Measurements from ENCODE around the gene LRRC3C. TPM values are rescaled to one million over a fixed set of nuclear protein-coding genes. Genes with fewer than 3 reads are reported as not detected.

The LRRC3C gene
- total RNA-seq, 2 experiments from 2014 or later = not detected

GRCh38 chr17:39916918-39917317 lies 10.6 kb upstream of the LRRC3C start:
- peak overlapping the region; percentile 49 for H3K27ac Mint-ChIP-seq
- no peaks in the 10 kb centered on the region for H3K27me3 Mint-ChIP-seq
- ATAC-seq (ENCODE audit: low read depth) = no peak
- no peak overlapping the region for H3K4me3 Mint-ChIP-seq
- H3K4me1 Mint-ChIP-seq = peaks cover 48% of the 10 kb centered on the region
- no peaks in the 10 kb centered on the region for H3K9me3 Mint-ChIP-seq
- peaks cover 61% of the 10 kb centered on the region for H3K36me3 Mint-ChIP-seq
- DNase-seq = no peak
- POLR2A ChIA-PET = no interaction called here

DNA sequence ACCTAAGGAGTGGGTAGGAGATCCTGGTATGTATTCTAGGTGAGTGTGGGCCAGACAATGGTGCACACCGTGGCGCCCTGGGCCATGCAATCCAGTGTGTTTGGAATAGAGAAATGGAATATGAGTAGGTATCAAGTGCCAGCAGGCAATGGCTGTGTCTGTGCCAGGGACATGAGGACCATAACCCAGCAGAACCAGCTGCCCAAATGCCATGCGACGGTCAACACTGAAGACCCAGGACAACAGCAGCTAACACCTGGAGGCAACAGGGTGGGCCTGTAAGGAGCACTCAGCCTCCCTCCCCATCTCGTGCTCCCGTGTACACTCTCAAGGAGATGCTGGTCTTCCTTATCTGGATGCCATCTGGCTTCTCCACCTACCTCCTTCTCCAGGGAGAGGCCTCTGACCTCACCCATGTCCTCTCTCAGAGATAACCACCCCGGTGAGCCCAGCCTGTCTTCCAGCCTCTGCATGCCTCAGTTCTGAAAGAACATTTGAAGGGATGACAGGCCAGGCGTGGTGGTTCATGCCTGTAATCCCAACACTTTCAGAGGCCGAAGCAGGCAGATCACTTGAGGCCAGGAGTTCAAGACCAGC lies 8.3 kb upstream of the LRRC3C start:
- POLR2A ChIA-PET = interaction anchor here (1.1 kb wide), 1 partner anchor 8 kb away, joined by 6 read pairs; the partner anchor contains the start of genes LRRC3C and ORMDL3
- H3K27me3 Mint-ChIP-seq = no peaks in the 10 kb centered on the region
- DNase-seq = no peak
- no peak for ATAC-seq (ENCODE audit: low read depth)
- peaks cover 59% of the 10 kb centered on the region for H3K4me1 Mint-ChIP-seq
- H3K4me3 Mint-ChIP-seq = peak overlapping the region; percentile 74
- H3K36me3 Mint-ChIP-seq = peaks cover 62% of the 10 kb centered on the region
- H3K27ac Mint-ChIP-seq = peak overlapping the region; percentile 77
- H3K9me3 Mint-ChIP-seq = no peaks in the 10 kb centered on the region

DNA sequence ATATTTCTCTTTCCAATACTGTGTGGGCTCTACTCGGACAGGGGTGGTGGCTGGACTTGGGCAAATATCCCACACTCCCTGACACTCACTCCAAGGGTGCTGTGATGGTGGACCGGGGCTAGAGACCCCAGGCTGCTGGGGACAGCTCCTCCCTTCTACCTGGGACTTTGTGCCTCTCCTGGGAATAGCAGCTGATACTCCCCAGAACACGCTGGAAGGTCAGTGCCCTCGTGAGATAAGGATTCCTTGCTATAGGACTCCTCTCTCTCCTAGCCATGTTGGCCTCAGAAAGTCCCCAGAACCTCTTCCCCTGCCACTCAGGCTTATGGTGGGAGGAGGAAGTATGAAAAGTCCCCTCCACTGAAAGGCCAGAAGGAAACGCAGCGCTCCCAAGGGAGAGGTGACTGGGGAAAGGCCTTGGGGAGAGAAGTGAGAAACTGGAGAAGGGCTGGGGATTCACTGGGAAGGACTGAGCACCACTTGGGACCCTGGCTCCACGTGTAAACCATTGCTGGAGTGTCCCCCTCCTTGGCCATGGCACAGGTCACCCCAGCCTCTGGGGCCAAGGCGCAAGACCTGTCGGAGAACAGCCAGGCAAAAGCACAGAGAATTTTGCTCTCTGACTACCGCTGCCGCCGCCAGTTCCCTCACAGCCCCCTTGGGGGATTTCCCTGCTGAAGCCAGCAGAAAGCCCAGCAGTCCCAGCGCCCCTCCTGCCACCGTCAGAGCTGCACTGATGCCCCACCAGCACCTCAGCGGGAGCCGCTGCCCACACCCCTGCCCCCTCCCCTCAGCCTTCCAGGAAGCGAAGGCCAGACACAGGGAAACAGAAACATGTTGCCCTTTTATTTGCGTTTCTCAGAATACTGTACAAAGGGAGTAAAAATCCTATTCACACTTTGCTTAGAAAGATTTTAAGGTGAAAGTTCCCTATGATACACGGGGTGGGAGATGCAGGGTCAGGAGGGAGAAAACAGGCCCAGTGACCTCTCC lies 7.0 kb upstream of the LRRC3C start:
- H3K27ac Mint-ChIP-seq = peak overlapping the region; percentile 94
- DNase-seq (peak; percentile 63), ATAC-seq (ENCODE audit: low read depth) (peak; percentile 57)
- POLR2A ChIA-PET = interaction anchor here (0.5 to 0.7 kb wide), 2 partner anchors 39 to 60 kb away, joined by 3 read pairs; no protein-coding TSS in a partner anchor
- no peaks in the 10 kb centered on the region for H3K27me3 Mint-ChIP-seq
- peak overlapping the region; percentile 76 for H3K4me3 Mint-ChIP-seq
- H3K36me3 Mint-ChIP-seq = peaks cover 66% of the 10 kb centered on the region
- no peaks in the 10 kb centered on the region for H3K9me3 Mint-ChIP-seq
- peaks cover 72% of the 10 kb centered on the region for H3K4me1 Mint-ChIP-seq

GRCh38 chr17:39921323-39921722 lies 6.2 kb upstream of the LRRC3C start:
- peaks cover 62% of the 10 kb centered on the region for H3K36me3 Mint-ChIP-seq
- POLR2A ChIA-PET = interaction anchor here (0.6 to 1.8 kb wide), 3 partner anchors 19 to 48 kb away, joined by 3 to 7 read pairs (median 4); no protein-coding TSS in a partner anchor
- DNase-seq (peak; percentile 63), ATAC-seq (ENCODE audit: low read depth) (peak; percentile 31)
- no peaks in the 10 kb centered on the region for H3K27me3 Mint-ChIP-seq
- no peaks in the 10 kb centered on the region for H3K9me3 Mint-ChIP-seq
- H3K4me1 Mint-ChIP-seq = peaks cover 72% of the 10 kb centered on the region
- H3K4me3 Mint-ChIP-seq = peak overlapping the region; percentile 76
- H3K27ac Mint-ChIP-seq = peak overlapping the region; percentile 94

- Mint-ChIP-seq H3K27me3 (no peaks in the 10 kb centered on the region), H3K9me3 (no peaks in the 10 kb centered on the region), H3K4me3 (peak overlapping the region; percentile 76), H3K36me3 (peaks cover 56% of the 10 kb centered on the region), H3K27ac (peak overlapping the region; percentile 94), H3K4me1 (peaks cover 69% of the 10 kb centered on the region)
- no peak for ATAC-seq (ENCODE audit: low read depth)
- no peak for DNase-seq
- POLR2A ChIA-PET = interaction anchor here (0.6 to 1.8 kb wide), 5 partner anchors 18 to 120 kb away, joined by 3 to 7 read pairs (median 3); no protein-coding TSS in a partner anchor
Observed at GRCh38 chr17:39922006-39922405, 5.5 kb upstream of the LRRC3C start.

DNA sequence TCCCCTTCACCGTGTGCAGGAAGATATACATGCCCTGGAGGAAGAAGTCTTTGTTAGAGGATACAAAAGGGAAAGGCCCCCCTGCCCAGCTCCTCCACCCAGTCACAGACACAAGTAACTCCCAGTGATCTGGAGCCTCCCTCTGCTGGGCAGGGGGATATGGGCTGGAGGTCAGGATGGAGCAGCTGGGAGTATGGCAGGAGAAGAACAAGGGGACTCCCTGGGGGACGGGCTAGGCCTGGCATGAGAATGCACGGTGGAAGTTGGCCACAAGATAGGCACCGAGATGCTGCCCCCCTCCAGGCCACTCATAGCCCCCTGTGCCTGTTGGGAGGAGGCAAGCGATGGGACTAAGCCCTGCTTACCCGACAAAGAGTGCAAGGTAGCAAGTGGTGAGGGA lies 4.3 kb upstream of the LRRC3C start:
- DNase-seq = no peak
- H3K27me3 Mint-ChIP-seq = no peaks in the 10 kb centered on the region
- ATAC-seq (ENCODE audit: low read depth) = no peak
- H3K4me3 Mint-ChIP-seq = peak overlapping the region; percentile 45
- H3K4me1 Mint-ChIP-seq = peaks cover 65% of the 10 kb centered on the region
- H3K9me3 Mint-ChIP-seq = no peaks in the 10 kb centered on the region
- peak overlapping the region; percentile 94 for H3K27ac Mint-ChIP-seq
- POLR2A ChIA-PET = interaction anchor here (0.7 to 1.8 kb wide), 2 partner anchors 14 to 17 kb away, joined by 3 to 4 read pairs; no protein-coding TSS in a partner anchor
- peaks cover 47% of the 10 kb centered on the region for H3K36me3 Mint-ChIP-seq

- H3K4me3 Mint-ChIP-seq = peak overlapping the region; percentile 89
- peak overlapping the region; percentile 94 for H3K27ac Mint-ChIP-seq
- H3K9me3 Mint-ChIP-seq = no peaks in the 10 kb centered on the region
- H3K36me3 Mint-ChIP-seq = peaks cover 42% of the 10 kb centered on the region
- POLR2A ChIA-PET = interaction anchor here (3.4 kb wide), 1 partner anchor 169 kb away, joined by 17 read pairs; no protein-coding TSS in a partner anchor
- ATAC-seq (ENCODE audit: low read depth) (no peak), DNase-seq (no peak)
- H3K4me1 Mint-ChIP-seq = peaks cover 63% of the 10 kb centered on the region
- H3K27me3 Mint-ChIP-seq = no peaks in the 10 kb centered on the region
Observed at GRCh38 chr17:39923836-39924690, 3.5 kb upstream of the LRRC3C start.

GRCh38 chr17:39924691-39925055 lies 2.9 kb upstream of the LRRC3C start:
- no peaks in the 10 kb centered on the region for H3K9me3 Mint-ChIP-seq
- no peaks in the 10 kb centered on the region for H3K27me3 Mint-ChIP-seq
- H3K4me3 Mint-ChIP-seq = peak overlapping the region; percentile 89
- DNase-seq (no peak), ATAC-seq (ENCODE audit: low read depth) (no peak)
- H3K4me1 Mint-ChIP-seq = peaks cover 59% of the 10 kb centered on the region
- peak overlapping the region; percentile 89 for H3K27ac Mint-ChIP-seq
- POLR2A ChIA-PET = interaction anchor here (0.6 to 3.4 kb wide), 2 partner anchors 49 to 169 kb away, joined by 3 to 17 read pairs; no protein-coding TSS in a partner anchor
- H3K36me3 Mint-ChIP-seq = peaks cover 38% of the 10 kb centered on the region

GRCh38 chr17:39925282-39926134 lies 2.0 kb upstream of the LRRC3C start:
- ATAC-seq (ENCODE audit: low read depth) = no peak
- POLR2A ChIA-PET = interaction anchor here (0.6 to 3.4 kb wide), 15 partner anchors 15 to 725 kb away, joined by 3 to 20 read pairs (median 5); partner anchors contain the start of genes NR1D1, PSMD3 and RPL19
- H3K4me1 Mint-ChIP-seq = peaks cover 54% of the 10 kb centered on the region

DNA sequence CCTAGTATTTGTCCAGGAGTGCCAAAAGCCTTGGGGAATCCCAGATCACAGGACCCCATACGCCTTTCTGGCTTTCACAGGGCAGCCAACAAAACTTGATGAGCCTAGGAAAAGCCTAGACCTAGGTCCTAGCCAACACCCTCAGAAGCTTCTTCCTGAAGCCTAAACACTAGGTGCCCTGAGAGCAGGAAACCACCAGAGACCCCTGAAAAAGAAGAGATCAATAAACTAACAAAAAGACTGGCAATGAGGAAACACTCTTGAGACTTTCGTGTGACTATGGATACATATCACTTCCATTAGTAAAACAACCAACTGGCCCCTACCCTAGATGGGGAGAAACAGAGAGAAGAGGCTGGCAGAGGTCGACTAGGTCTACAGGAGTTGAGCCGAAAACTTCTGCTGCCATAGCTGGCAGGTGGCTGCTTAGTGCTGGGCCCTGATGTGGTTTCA lies 1.4 kb upstream of the LRRC3C start:
- Mint-ChIP-seq H3K4me1 (peaks cover 48% of the 10 kb centered on the region), H3K27me3 (no peaks in the 10 kb centered on the region), H3K4me3 (peak overlapping the region; percentile 89), H3K9me3 (no peaks in the 10 kb centered on the region), H3K27ac (peak overlapping the region; percentile 89), H3K36me3 (peaks cover 33% of the 10 kb centered on the region)
- POLR2A ChIA-PET = interaction anchor here (0.9 to 3.4 kb wide), 18 partner anchors 14 to 726 kb away, joined by 3 to 20 read pairs (median 5); partner anchors contain the start of genes NR1D1, PSMD3 and RPL19
- ATAC-seq (ENCODE audit: low read depth) = no peak
- DNase-seq = no peak

More at GRCh38 chr17:39925282-39926134, 2.0 kb upstream of the LRRC3C start:
- H3K4me3 Mint-ChIP-seq = peak overlapping the region; percentile 89
- peak overlapping the region; percentile 89 for H3K27ac Mint-ChIP-seq
- peaks cover 33% of the 10 kb centered on the region for H3K36me3 Mint-ChIP-seq
- no peaks in the 10 kb centered on the region for H3K9me3 Mint-ChIP-seq
- DNase-seq = no peak
- no peaks in the 10 kb centered on the region for H3K27me3 Mint-ChIP-seq

GRCh38 chr17:39926588-39927100 lies 888 bp upstream of the LRRC3C start:
- Mint-ChIP-seq H3K36me3 (peaks cover 28% of the 10 kb centered on the region), H3K4me1 (peaks cover 44% of the 10 kb centered on the region), H3K27ac (peak overlapping the region; percentile 89)

More at GRCh38 chr17:39926588-39927100, 888 bp upstream of the LRRC3C start:
- POLR2A ChIA-PET = interaction anchor here (0.6 to 3.4 kb wide), 22 partner anchors 8 to 727 kb away, joined by 3 to 20 read pairs (median 5); partner anchors contain the start of genes GSDMB, NR1D1, PSMD3 and RPL19
- Mint-ChIP-seq H3K27me3 (no peaks in the 10 kb centered on the region), H3K4me3 (peak overlapping the region; percentile 89), H3K9me3 (no peaks in the 10 kb centered on the region)
- DNase-seq (peak; percentile 73), ATAC-seq (ENCODE audit: low read depth) (peak; percentile 68)
